ENCODE results near the gene TESK2. TPM values are rescaled to one million over a fixed set of nuclear protein-coding genes. Genes with fewer than 3 reads are reported as not detected.

The TESK2 gene
- total and polyA plus RNA-seq, 2 of the 13 experiments (the other 11 are each of a cell fraction or from before 2014, with no cell fraction given) = 5.5 to 9.6 TPM

DNA sequence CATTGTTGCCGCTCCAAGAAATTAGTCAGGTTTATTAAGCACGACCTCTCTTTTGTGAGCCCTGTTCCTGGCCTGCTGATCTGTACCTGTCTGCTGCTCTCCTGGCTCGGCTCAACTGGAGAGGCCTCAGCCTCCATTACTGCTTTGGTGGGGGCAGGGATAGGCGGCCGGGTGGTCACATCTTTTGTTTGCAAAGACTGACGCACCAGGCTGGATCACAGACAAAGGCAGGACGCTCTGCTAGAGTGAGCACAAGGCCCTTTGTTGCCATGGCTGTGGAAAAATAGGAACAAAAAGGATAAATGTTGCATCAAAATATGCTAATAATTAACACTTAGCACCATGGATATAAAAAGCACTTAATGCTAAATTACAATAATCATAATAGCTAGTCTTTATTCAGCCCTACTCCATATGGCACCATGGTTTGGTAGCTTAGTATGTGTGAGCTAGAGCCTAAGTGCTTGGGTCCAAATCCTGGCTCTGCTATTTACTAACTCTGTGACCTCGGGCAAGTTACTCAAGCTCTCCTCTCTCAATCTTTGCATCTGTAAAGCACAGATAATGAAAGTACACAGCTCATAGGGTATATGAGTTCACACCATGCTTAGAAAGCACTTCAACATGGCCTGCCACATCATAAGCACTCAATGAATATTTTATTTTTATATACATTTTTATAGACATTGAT lies 193.2 kb downstream of the TESK2 start (continued):
- TF ChIP-seq, protein P1, sequence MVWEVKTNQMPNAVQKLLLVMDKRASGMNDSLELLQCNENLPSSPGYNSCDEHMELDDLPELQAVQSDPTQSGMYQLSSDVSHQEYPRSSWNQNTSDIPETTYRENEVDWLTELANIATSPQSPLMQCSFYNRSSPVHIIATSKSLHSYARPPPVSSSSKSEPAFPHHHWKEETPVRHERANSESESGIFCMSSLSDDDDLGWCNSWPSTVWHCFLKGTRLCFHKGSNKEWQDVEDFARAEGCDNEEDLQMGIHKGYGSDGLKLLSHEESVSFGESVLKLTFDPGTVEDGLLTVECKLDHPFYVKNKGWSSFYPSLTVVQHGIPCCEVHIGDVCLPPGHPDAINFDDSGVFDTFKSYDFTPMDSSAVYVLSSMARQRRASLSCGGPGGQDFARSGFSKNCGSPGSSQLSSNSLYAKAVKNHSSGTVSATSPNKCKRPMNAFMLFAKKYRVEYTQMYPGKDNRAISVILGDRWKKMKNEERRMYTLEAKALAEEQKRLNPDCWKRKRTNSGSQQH (CRISPR knock-in tag; IDR thresholded peaks at IDR 0.05; ENCODE audit: low read depth) = no peak
- no peak for TF ChIP-seq HNRNPH1 (optimal IDR thresholded peaks at IDR 0.05; ENCODE audit: low read depth, low read length)
- no peak for TF ChIP-seq ZBTB20 (CRISPR knock-in tag; IDR thresholded peaks at IDR 0.05; ENCODE audit: borderline replicate concordance, low read depth)
- TF ChIP-seq ZBTB42 (CRISPR knock-in tag; IDR thresholded peaks at IDR 0.05) = no peak; the same call in 1 of the 2 replicates
- TF ChIP-seq GATAD1 (CRISPR knock-in tag; IDR thresholded peaks at IDR 0.05) = no peak
- TF ChIP-seq ZSCAN25 (CRISPR knock-in tag; IDR thresholded peaks at IDR 0.05) = no peak
- no peak for TF ChIP-seq NR2C2 (CRISPR knock-in tag; IDR thresholded peaks at IDR 0.05; ENCODE audit: borderline replicate concordance)
- TF ChIP-seq ZNF629 (CRISPR knock-in tag; conservative IDR thresholded peaks at IDR 0.05) = no peak
- TF ChIP-seq, protein P2, sequence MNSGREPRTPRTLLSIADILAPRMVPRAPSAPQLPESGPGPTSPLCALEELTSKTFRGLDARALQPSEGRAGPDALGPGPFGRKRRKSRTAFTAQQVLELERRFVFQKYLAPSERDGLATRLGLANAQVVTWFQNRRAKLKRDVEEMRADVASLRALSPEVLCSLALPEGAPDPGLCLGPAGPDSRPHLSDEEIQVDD (CRISPR knock-in tag; IDR thresholded peaks at IDR 0.05; ENCODE audit: borderline replicate concordance) = no peak
- peak; percentile 61; the same call in 1 of the 2 replicates for TF ChIP-seq NCOA2 (CRISPR knock-in tag; IDR thresholded peaks at IDR 0.05)
- TF ChIP-seq MXI1 (IDR thresholded peaks at IDR 0.05; ENCODE audit: borderline replicate concordance, low read depth, low read length) = 0 out of 3 replicates have a peak, but pooled peaks have one; percentile 16
- TF ChIP-seq RFX5 (IDR thresholded peaks at IDR 0.05; ENCODE audit: low read depth, low read length) = no peak
- no peak for TF ChIP-seq ZSCAN21 (CRISPR knock-in tag; IDR thresholded peaks at IDR 0.05; ENCODE audit: borderline replicate concordance)
- TF ChIP-seq ZNF484 (CRISPR knock-in tag; IDR thresholded peaks at IDR 0.05; ENCODE audit: borderline replicate concordance, low read depth) = no peak
- TF ChIP-seq ZFYVE20 (CRISPR knock-in tag; IDR thresholded peaks at IDR 0.05; ENCODE audit: borderline replicate concordance, low read depth) = no peak
- no peak for TF ChIP-seq TSC22D2 (CRISPR knock-in tag; IDR thresholded peaks at IDR 0.05; ENCODE audit: borderline replicate concordance)
- peak; percentile 56; the same call in 1 of the 2 replicates for TF ChIP-seq RCOR2 (CRISPR knock-in tag; IDR thresholded peaks at IDR 0.05)
- peak; percentile 84 for TF ChIP-seq HNF4A (CRISPR knock-in tag; IDR thresholded peaks at IDR 0.05)
- TF ChIP-seq ZSCAN20 (CRISPR knock-in tag; IDR thresholded peaks at IDR 0.05; ENCODE audit: borderline replicate concordance) = no peak
